A172 (cell line): ENCODE measurements around the gene PDCD1. TPM values are rescaled to one million over a fixed set of nuclear protein-coding genes. Genes with fewer than 3 reads are reported as not detected.

ENCODE experiments used
- DNase-seq: peaks from one replicate; pipeline ENCODE4 v3.0.0-alpha.2; 2015; ENCODE audit warnings: low spot score
- total RNA-seq: library from RNA; depleted of rRNA; stranded (reverse); fragments of >200 nt; shearing (Covaris generic); gene quantifications from 2 replicates; pipeline ENCODE4 v1.2.3, GENCODE V29; 2014

Gene PDCD1
- total RNA-seq, 1 experiment from 2014 or later: not detected

- no peak for DNase-seq
Measured at GRCh38 chr2:241852116-241852980, 6.3 kb downstream of the PDCD1 start.

GRCh38 chr2:241851325-241852115 is 7.2 kb downstream of the PDCD1 start:
- DNase-seq: no peak

- DNase-seq: no peak
Measured at GRCh38 chr2:241850544-241851324, 8.0 kb downstream of the PDCD1 start.

- no peak for DNase-seq
Measured at GRCh38 chr2:241849616-241850543, 8.8 kb downstream of the PDCD1 start.

- no peak for DNase-seq
Measured at GRCh38 chr2:241848761-241849615, 9.7 kb downstream of the PDCD1 start.

- no peak for DNase-seq
Measured at GRCh38 chr2:241846406-241846805, 12.3 kb downstream of the PDCD1 start.

GRCh38 chr2:241844831-241845578 is 13.7 kb downstream of the PDCD1 start:
- no peak for DNase-seq

GRCh38 chr2:241844066-241844728 is 14.5 kb downstream of the PDCD1 start:
- peak; percentile 44 for DNase-seq

GRCh38 chr2:241843321-241844065 is 15.2 kb downstream of the PDCD1 start:
- DNase-seq: no peak

- DNase-seq: no peak
Measured at GRCh38 chr2:241842620-241843211, 16.0 kb downstream of the PDCD1 start.

- no peak for DNase-seq
Measured at GRCh38 chr2:241842067-241842415, 16.7 kb downstream of the PDCD1 start.

- DNase-seq: no peak
Measured at GRCh38 chr2:241841181-241842066, 17.3 kb downstream of the PDCD1 start.

GRCh38 chr2:241837197-241837965 is 21.3 kb downstream of the PDCD1 start:
- no peak for DNase-seq

- no peak for DNase-seq
Measured at GRCh38 chr2:241836292-241836691, 22.4 kb downstream of the PDCD1 start.

GRCh38 chr2:241835611-241836010 is 23.1 kb downstream of the PDCD1 start:
- DNase-seq: no peak
